ENCODE measurements around the gene CELA1.

CELA1 gene

GRCh38 chr12:51346581-51346980, at the start of gene CELA1:
Gene CELA1 (minus strand): TSS chr12:51346679. CDS start chr12:51346638, 41 bp downstream.
- DNase-seq (ENCODE audit: low read depth) = no peak
- no peak within 1 kb of the TSS for H3K4me3 ChIP-seq (ENCODE audit: low read depth, low read length)

DNA sequence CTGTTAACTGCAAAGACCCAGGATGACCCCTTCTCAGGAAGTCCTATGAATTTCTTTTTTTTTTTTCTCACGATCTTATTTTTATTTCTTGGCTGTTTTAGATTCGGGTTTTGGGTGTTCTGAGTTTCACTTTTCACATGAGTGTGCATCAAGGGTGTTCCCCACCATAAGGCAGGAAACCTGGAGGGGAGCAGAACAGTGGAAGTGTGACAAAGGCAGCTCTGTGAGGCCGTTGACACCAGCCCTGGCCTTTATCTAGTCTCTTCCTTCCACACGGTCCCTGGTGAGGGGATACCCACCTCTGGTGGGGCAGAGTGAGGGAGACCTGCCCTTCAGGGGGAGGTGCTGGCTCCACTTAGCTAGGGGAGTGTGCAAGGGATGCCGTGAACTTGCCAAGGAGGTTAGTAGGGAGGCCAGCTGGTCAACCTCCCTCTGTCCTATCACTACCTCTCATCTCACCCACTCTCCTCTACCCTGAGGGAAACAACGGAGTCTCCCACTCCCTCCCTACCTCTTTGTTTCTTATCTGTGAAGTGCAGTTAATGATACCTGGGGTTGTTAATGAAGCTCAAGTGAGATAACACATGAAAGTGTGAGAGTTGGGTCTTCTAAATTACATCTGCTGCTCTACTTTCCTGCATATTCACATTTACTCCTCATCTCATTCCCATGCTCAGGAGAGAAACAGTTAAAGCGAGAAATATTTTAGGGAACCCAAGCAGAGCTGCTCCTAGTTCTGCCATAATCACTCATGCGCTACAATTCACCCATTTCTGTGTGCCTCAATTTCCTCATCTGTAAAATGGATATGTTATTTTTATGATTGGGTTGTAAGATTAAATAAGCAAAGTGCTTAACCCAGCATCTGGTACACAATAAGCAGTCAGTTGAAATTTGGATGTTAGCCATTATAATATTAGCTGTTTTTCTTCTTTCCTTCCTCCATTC, 49.1 kb upstream of the CELA1 start:
- no peak for DNase-seq (ENCODE audit: low read depth)
- no peak overlapping the region for H3K4me3 ChIP-seq (ENCODE audit: low read depth, low read length)

DNA sequence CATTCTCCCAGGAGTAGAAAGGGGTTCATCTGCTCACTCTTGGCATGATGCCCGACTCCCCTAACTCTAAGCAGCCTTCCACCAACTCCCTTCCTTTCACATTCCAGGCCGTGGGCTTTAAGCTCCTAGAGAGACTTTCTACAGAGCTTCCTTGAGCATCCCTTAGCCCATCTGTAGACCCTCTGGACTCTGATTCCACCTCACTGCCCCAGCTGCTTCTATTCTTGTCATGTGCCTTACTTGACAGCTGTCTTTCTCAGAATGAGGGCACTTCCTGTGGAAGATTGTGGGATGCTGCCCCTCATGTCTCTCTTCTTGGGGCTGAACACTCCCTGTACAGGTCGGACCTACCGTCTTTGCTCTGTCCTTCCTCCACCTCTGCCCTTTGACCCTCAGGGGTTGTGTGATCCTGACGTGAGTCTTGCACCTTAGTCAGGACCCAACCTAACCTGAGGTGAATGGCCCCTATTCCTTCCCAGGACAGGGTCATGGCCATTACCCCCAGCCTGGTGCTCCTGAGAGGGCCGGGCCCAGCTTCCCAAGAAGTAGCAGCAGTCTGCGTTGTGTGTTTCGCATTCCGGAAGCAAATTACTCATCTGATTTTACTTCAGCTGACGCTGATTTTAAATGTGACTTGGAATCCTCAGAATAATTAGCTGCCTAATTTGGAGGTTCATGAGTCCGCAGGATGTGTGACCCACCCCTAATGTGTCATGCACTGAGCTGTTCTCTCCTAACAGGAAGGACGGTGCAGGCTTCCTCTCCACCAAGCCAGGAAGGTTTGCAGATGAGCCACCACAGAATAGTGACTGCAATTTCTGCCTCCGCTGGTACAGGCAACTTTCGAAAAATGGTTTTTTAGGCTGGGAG, 47.4 kb upstream of the CELA1 start:
- DNase-seq (ENCODE audit: low read depth) = peak; percentile 57
- no peak overlapping the region for H3K4me3 ChIP-seq (ENCODE audit: low read depth, low read length)

- H3K4me3 ChIP-seq (ENCODE audit: low read depth, low read length) = no peak overlapping the region
- DNase-seq (ENCODE audit: low read depth) = no peak
Measured at GRCh38 chr12:51392556-51393237, 46.2 kb upstream of the CELA1 start.

DNA sequence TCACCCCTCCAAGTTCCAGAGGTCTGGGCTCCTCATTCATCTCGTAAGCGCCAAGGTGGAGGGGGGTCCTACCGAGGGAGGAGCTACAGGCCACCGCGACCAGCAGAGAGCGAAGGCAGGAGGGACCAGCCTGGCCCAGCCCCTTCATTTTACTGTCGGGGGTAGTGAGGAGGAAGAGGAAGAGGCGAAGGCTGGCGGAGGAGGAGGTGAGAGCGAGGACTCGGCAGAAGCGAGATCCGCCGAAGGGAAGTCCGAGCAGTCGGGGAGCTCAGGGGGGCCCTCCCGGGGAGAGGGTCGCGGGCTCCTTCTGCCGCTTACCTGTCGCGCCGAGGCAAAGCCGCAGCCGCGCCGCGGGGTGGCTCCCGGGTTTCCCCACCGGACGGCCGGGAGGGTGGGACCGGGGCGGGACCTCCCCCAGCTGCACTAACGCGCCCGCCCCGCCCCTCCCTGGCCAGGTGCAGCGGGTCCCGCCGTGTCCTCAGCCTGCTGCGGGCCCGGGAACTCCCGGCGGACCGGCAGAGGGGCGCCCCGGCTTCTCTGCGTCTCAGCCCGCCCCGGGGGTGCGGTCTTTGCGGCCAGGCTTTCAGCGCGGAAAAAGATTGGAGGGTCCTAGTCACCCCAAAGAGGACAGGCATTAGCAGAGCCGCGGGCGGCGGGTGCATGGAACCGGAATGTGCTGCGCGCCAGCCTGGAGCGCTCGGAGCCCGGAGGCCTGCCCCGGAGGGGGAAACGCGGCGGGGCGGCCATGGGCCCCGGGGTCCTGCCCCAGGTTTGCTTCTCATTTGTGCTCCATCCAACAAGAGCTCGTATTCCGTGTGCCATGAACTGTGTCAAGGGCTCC, 45.0 kb upstream of the CELA1 start, which contains the start of gene GALNT6:
GALNT6 (minus strand) TSS at position 124 of the 841 bp plus-strand sequence. CDS start 11,625 bp downstream, outside the sequence.
- DNase-seq (ENCODE audit: low read depth) = no peak

DNA sequence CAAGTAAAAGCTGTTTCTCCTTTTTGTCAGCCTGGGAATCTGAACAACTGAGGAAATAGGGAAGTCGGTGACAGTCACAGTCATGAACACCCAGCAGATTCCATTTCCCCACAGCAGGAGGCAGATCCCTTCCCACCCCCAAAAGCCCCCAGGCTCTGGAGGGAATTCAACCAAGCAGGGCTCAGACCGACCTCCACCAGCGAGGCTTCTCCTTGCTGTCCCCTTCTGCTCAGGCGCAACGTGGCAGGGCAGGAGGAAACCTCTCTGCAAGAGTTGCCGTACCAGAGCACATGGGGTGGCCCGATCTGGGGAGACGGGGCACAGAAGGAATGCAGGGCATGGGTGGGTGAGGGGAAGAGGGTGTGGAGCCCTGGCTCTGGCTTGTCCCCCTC, 44.4 kb upstream of the CELA1 start:
- peak overlapping the region; percentile 52 for H3K4me3 ChIP-seq (ENCODE audit: low read depth, low read length)
- no peak for DNase-seq (ENCODE audit: low read depth)

More for the DNA sequence above, 45.0 kb upstream of the CELA1 start, which contains the start of gene GALNT6:
- H3K4me3 ChIP-seq (ENCODE audit: low read depth, low read length) = peak within 1 kb of the TSS; percentile 52

DNA sequence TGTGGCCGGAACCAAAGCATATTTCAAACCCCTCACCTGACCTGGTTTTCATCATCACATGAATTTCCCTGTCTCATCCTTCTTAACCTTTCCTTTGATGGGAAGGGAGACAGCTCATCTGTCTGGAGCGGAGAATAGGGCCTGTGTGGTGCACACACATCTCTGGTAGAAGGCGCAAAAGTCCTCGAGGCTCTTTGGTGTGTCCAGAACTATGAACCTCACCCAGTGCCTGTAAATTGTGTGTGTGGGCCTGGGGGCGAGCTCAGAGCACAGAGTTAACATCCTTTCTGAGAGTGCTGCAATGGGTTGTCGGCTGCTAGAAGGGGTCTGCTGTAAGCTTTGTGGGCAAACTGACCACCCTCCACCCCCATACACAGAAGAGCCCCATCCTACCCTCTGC, 44.0 kb upstream of the CELA1 start:
- no peak overlapping the region for H3K4me3 ChIP-seq (ENCODE audit: low read depth, low read length)
- no peak for DNase-seq (ENCODE audit: low read depth)

DNA sequence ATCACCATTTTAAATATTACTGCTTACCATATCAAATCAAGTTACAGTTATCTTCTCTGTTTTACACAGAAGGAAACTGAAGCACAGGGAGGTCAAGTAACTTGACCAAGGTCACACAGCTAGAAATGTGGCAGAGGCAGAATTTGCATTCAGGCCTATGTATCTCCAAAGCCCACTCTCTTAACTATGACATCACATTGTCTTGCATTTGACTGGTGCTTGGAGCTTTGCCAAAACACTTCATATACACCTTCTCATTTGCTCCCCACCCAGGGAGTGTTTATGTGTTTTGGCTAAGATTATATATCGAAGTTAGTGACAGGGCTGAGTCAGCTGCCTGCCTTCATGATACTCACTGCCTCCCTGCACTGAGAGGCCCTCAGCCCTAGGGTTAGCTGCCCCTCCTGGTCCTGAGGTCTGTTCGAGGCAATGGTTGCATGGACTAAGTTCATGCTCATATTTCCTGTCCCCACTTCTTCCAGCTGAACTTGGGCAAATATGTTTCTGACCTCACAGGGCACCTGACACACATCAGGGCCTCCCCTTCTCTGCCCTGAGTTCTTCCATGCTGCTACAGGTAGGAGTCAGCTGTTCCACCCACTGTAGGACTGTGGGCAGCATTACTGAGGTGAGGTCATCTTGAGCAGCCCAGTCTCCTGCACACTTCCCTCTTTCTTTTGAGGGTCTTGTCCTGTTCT, 43.0 kb upstream of the CELA1 start:
- H3K4me3 ChIP-seq (ENCODE audit: low read depth, low read length) = no peak overlapping the region
- DNase-seq (ENCODE audit: low read depth) = no peak

- H3K4me3 ChIP-seq (ENCODE audit: low read depth, low read length) = no peak overlapping the region
- DNase-seq (ENCODE audit: low read depth) = no peak
Measured at GRCh38 chr12:51388846-51389245, 42.4 kb upstream of the CELA1 start.

- no peak overlapping the region for H3K4me3 ChIP-seq (ENCODE audit: low read depth, low read length)
- no peak for DNase-seq (ENCODE audit: low read depth)
Measured at GRCh38 chr12:51388069-51388799, 41.8 kb upstream of the CELA1 start.

DNA sequence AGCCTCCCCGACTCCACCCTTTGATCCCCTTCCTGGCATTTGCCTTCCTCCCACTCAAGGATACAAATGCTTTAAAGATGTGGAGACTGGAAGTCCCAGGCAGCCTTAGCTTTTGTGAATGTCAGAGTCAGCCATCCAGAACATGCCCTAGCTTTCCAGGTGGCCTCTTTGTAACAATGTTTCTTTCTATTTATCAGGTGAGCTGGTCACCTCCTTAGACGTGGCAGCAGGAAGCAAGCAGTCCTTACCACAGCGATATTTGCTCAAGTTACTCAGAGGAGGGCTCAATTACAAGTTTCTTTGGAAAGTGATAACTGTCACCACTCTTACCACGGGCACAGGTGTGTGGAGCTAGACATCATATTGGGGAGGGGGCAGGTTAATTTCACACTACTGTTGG, 39.9 kb upstream of the CELA1 start:
- H3K4me3 ChIP-seq (ENCODE audit: low read depth, low read length) = no peak overlapping the region
- DNase-seq (ENCODE audit: low read depth) = no peak

- no peak for DNase-seq (ENCODE audit: low read depth)
- no peak overlapping the region for H3K4me3 ChIP-seq (ENCODE audit: low read depth, low read length)
Measured at GRCh38 chr12:51383269-51383905, 36.9 kb upstream of the CELA1 start.

DNA sequence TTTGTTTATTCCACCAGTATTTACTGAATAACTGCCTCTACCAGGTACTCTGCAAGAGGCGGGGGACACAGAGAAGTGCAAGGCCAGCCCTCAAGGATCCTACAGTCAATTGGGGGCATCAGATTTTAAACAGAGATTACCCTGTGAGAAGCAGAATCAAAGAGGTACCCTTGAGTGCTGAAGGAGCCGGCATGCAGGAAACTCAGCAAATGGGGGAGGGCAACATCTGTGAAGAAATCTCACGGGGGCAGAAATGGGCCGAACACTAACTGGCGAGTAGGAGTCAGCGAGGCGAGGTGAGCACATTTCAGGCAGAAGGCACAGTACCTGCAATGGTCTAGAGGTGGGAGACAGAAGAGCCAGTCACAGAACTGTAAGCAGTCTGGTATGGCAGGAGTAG, 35.7 kb upstream of the CELA1 start:
- no peak for DNase-seq (ENCODE audit: low read depth)
- no peak overlapping the region for H3K4me3 ChIP-seq (ENCODE audit: low read depth, low read length)

- no peak overlapping the region for H3K4me3 ChIP-seq (ENCODE audit: low read depth, low read length)
- no peak for DNase-seq (ENCODE audit: low read depth)
Measured at GRCh38 chr12:51381226-51382079, 35.0 kb upstream of the CELA1 start.

- H3K4me3 ChIP-seq (ENCODE audit: low read depth, low read length) = no peak overlapping the region
- no peak for DNase-seq (ENCODE audit: low read depth)
Measured at GRCh38 chr12:51379571-51379970, 33.1 kb upstream of the CELA1 start.

- no peak for DNase-seq (ENCODE audit: low read depth)
- H3K4me3 ChIP-seq (ENCODE audit: low read depth, low read length) = no peak overlapping the region
Measured at GRCh38 chr12:51378749-51379148, 32.3 kb upstream of the CELA1 start.

All from skeletal muscle cell (primary cell).